HG02588 (cell line): ENCODE results near the gene JARID2.
A peak's percentile ranks its signal among the peaks of the same experiment; 100 is the strongest.
"Not testable (repeated sequence)": the region's sequence is repeated elsewhere in the genome, so short reads cannot be mapped to it uniquely, and the experiment has no call there.

ENCODE experiments used
- ATAC-seq: cut with Tn5 transposase; IDR thresholded peaks from one replicate; pipeline ENCODE4 v1.9.1; 2021; ENCODE audit warnings: mild to moderate bottlenecking, moderate library complexity; ENCODE audit not compliant: unreplicated experiment

The JARID2 gene

GRCh38 chr6:15287670-15288375 lies 42.0 kb downstream of the JARID2 start:
- peak; percentile 95 for ATAC-seq

DNA sequence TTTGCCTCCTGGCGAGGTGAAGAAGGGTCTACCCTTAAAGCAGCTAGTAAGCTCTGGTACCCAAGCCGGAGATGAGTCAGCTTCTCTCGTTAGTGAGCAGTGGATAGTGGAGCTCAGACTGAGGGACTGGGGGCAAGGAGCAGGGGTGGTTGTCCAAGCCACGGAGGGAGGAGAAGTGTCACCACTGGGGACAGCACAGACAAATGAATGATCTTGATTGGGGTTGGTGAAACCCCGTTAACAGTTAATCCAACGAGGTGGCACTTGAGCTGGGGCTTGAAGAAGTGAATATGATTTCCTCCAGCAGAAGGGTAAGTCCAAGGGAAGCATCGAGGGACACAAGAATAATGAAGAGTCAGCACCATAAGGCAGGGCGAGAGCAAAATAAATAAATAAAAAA lies 43.0 kb downstream of the JARID2 start:
- no peak for ATAC-seq

GRCh38 chr6:15289456-15289855 lies 43.6 kb downstream of the JARID2 start:
- ATAC-seq, result not testable (repeated sequence)

- ATAC-seq, result no peak
These were observed 44.3 kb downstream of the JARID2 start for GRCh38 chr6:15290067-15290680.

DNA sequence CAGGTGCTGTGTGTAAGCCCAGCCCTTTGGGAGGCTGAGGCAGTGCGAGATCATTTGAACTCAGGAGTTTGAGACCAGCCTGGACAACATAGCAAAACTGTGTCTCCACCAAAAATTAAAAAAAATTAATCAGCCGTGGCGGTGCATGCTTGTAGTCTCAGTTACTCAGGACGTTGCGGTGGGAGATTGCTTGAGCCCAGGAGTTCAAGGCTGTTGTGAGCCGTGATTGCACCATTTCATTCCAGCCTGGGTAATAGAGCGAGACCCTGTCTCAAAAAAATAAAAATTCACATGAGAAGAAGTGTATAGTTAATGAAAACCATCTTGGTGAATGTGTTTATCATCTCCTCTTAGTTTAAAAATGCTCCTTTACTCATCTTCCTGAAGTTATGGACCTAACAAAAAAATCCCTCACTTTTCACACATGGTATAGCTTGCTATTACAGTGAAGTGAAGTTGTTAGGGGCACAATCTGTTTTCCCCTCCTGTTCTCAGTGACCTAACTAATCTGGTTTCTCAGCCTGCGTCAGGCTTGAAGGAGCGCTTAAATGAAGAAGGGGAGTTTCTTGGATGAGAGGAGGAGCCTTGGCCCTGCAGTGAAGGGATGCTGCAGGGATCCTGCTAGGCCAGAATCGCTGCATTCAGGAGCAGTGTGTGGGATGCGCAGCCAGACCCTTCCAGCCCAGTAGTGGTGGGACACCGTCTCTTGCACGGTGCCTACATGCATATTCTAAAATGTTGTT lies 45.3 kb downstream of the JARID2 start:
- ATAC-seq, result no peak

- no peak for ATAC-seq
These were observed 46.9 kb downstream of the JARID2 start for GRCh38 chr6:15292721-15293302.

DNA sequence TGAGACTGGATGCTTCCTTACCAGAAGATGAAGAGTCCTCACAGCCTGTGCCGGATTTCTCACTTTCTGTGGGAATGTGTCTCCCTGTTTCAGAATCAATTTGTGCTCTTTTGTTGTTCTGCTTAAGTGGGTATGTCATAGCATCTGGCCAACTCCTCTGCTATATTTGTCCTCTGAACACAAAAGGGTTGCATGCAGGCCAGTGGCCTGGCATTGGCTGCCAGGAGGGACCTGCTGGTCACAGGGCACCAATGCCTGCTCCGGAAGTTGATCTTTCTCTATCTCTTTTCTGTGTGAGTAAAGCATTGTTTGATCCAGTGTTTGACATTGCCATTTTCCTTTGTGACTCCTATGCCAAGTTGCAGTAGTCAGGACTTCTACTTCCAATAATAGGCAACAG lies 47.8 kb downstream of the JARID2 start:
- ATAC-seq, result no peak

DNA sequence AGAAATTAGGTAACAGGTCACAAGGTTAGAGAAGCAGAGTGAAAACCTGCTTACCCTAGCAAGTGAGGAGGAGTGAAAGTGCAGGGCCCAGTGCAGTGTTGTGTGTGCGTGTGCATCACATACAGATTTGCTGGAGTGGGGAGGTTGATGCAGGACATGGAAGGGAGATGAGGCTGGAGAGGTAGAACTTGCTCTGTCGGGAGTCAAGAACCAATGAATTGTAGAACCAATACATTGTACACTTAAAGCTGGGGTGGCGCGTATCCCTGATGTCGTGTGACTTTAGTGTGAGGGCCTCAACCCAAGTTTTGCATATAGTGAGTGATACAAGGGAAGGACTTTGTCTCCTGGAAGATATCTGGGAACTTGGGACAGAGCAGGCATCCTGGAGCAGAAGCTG lies 48.6 kb downstream of the JARID2 start:
- no peak for ATAC-seq

- ATAC-seq, result no peak
These were observed 50.4 kb downstream of the JARID2 start for GRCh38 chr6:15296249-15296648.

DNA sequence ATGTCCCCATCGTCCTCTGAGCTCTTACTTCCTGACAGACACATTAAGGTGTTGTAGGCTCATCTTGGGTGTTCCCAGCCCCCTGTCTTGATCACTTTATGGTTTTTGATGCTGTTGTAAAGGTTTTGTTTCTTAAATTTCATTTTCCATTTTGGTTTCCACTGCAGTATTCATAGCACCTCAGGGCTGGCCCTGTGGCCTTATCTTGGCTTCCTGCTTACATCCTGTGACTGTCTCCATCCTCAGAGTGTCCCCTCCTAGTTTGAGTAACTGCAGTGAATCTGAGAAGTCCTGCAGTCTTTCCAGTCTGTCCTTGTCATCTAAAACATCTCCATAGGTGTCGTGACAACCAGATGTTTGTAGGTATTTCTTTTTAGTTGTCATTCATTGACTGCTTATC lies 50.9 kb downstream of the JARID2 start:
- ATAC-seq, result no peak

GRCh38 chr6:15297167-15297566 lies 51.3 kb downstream of the JARID2 start:
- not testable (repeated sequence) for ATAC-seq

- ATAC-seq, result no peak
These were observed 52.2 kb downstream of the JARID2 start for GRCh38 chr6:15297895-15298590.

DNA sequence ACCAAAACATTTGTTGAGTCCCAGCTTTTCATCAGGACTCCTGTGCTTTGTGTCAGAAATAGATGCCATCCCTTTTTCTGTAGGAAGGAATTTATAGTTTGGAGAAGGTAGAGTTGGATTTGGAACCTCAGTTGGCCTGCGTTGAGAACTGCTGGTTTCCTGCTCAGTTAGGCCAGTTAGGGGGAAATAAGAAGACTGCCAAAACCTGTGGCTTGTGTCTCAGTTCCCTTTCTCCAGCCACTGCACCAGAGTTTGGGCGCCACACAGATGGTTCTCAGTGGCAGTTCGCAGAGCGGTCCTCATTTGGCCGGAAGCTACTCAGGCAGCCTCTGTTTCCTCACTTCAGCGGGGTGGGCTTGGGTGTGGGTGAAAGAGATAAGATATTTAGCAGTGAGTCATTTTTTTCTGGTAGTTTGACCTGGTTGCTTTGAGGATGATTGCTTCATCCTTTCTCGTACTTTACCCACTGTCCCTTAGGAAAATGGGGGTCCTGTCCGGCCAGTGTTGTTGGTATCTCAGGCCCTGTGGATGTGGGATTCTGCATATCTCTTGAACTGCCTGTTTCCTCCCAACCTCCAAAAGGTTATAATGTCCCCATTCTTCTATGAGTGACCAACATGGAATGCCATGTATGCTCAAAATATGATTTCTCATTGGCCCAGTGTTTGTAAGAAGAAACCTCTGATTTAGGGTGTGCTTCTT lies 53.7 kb downstream of the JARID2 start:
- peak; percentile 80 for ATAC-seq

DNA sequence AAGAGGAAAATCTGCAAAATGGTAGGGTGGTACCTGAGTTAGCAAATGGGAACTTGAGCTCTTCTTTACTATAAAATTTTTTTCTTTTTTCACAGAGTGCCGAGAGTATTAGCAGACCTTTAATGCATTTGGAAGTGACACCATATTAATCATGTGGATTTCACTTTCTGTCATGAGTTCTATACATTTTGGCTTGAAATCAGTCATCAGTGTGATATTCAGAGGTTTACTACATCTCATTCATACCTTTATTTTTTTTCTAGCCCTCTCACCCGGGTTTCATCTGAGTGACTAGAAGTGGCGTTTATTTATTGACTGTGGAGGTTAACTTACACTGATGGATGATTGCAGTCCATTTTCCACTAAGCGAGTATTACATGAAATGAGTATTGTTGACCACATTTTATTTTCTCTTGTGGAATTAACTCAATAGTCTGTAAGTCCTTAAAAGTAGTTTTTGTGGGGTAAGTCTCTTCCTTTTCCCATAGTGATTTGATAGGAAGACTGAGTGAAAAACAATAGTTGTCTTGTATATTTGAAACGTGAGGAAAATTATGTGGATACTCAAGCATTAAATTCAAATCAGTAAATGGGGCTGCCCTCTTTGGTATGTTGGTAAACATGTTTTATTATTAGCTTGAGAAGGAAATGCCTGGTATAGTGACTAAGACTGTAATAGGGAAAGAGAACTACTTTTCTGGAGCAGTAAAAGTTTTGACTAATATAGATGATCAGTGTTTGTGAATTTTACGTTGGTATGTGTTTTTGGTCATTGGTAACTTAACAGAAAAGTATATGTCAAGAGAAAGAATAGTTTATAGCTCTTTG lies 55.5 kb downstream of the JARID2 start:
- ATAC-seq, result no peak

GRCh38 chr6:15303162-15303919 lies 57.5 kb downstream of the JARID2 start:
- ATAC-seq, result no peak

- ATAC-seq, result no peak
These were observed 58.0 kb downstream of the JARID2 start for GRCh38 chr6:15303920-15304291.

DNA sequence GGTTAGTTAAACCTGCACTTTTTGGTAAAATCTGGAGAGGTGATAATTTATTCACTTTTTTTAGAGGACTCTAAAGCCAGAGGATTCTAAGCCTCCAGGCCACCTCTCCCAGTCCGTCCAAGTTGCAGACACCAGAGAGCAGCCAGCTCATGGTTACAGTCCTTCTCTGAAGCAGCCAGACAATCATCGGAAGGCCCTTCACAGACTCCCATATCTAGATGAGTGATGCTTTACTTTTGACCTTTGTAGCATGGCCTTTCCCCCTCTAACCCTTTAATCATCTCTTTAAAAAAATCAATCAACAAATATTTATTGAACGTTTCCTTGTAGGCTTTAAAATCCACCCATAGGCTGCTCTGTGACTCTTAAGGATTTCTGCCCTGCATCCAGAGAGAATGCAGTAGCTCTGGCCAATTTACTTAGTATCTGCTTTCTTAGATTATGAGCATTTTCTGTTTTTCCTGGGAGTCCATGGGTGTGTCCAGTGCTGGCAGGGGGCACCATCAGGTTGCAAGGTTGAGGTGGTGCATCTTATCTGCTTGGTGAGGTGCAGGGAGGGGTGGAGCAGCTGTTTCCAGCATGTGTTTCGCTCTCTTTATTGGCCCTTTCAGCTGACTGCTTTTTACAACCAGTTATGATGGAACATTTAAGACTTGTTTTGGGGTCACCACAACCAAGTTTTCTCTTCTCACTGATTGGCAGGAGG lies 58.6 kb downstream of the JARID2 start:
- no peak for ATAC-seq

DNA sequence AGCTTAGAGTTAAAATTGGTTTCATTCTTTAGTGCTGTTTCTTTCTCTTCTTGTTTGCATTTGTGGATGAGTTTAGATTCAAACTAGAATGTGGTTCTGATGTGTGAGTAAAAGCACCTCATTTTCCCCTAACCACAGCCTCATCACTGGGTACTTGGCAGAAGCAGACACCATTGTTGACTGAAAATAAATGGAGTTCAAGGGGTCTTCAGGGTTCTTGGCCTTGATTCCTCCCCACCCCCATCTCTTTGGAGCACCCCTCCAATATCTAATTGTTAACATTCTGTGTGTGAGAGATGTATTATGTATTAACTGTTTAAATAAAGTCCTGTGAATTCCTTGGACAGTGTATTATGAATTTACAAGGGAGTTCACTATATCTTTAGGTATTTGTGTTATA lies 59.6 kb downstream of the JARID2 start:
- ATAC-seq, result peak; percentile 59
